Neural progenitor cell (in vitro differentiated cells): Measurements from ENCODE around the gene NSUN3. TPM values are rescaled to one million over a fixed set of nuclear protein-coding genes. Genes with fewer than 3 reads are reported as not detected.

ENCODE experiments used
- DNase-seq: peaks from one replicate; pipeline ENCODE4 v3.0.0-alpha.2; 2016; ENCODE audit warnings: low spot score
- H2AFZ ChIP-seq: fragments of 200-600 bp; sonication (generic); replicated peaks from 2 replicates; pipeline ENCODE4 v1.6.1; 2016; ENCODE audit warnings: antibody characterized with exemption
- H3F3A ChIP-seq: fragments of 200-600 bp; sonication (generic); 2 replicates; pipeline ENCODE4 v1.6.1; 2016; ENCODE audit warnings: antibody characterized with exemption, low read depth
- H3K27ac ChIP-seq: fragments of 200-600 bp; sonication (generic); 2 replicates; pipeline ENCODE4 v1.5.1; 2016; ENCODE audit warnings: mild to moderate bottlenecking
- H3K27me3 ChIP-seq: fragments of 200-600 bp; sonication (generic); 2 replicates; pipeline ENCODE4 v1.6.1; 2016; ENCODE audit warnings: mild to moderate bottlenecking, moderate library complexity
- H3K36me3 ChIP-seq: fragments of 200-600 bp; sonication (generic); 2 replicates; pipeline ENCODE4 v1.5.1; 2016
- H3K4me1 ChIP-seq: fragments of 200-600 bp; sonication (generic); 2 replicates; pipeline ENCODE4 v1.6.1; 2016; ENCODE audit warnings: mixed run types
- H3K4me2 ChIP-seq: fragments of 200-600 bp; sonication (generic); 2 replicates; pipeline ENCODE4 v1.6.1; 2016
- H3K4me3 ChIP-seq: fragments of 200-600 bp; sonication (generic); 2 replicates; pipeline ENCODE4 v1.5.1; 2016
- H3K79me2 ChIP-seq: fragments of 200-600 bp; sonication (generic); 2 replicates; pipeline ENCODE4 v1.6.1; 2016; ENCODE audit warnings: low read depth
- H3K9ac ChIP-seq: fragments of 200-600 bp; sonication (generic); 2 replicates; pipeline ENCODE4 v1.6.1; 2016
- H3K9me3 ChIP-seq: fragments of 200-600 bp; sonication (generic); 2 replicates; pipeline ENCODE4 v1.5.1; 2016; ENCODE audit warnings: low read depth
- H4K20me1 ChIP-seq: fragments of 200-600 bp; sonication (generic); 2 replicates; pipeline ENCODE4 v1.6.1; 2016; ENCODE audit warnings: low read depth
- H3K27ac Mint-ChIP-seq: 3 replicates; pipeline ENCODE4 v1.8.0; 2021; ENCODE audit warnings: mixed read lengths
- H3K27me3 Mint-ChIP-seq: 2 replicates; pipeline ENCODE4 v1.8.0; 2022; ENCODE audit warnings: low read depth, mild to moderate bottlenecking, inconsistent platforms, moderate library complexity, mixed read lengths; ENCODE audit not compliant: insufficient read depth
- H3K36me3 Mint-ChIP-seq: 3 replicates; pipeline ENCODE4 v1.8.0; 2021; ENCODE audit warnings: mixed read lengths
- H3K4me1 Mint-ChIP-seq: 3 replicates; pipeline ENCODE4 v1.8.0; 2021; ENCODE audit warnings: mixed read lengths
- H3K4me3 Mint-ChIP-seq: 3 replicates; pipeline ENCODE4 v1.8.0; 2021; ENCODE audit warnings: mild to moderate bottlenecking, moderate library complexity, mixed read lengths
- H3K9me3 Mint-ChIP-seq: 3 replicates; pipeline ENCODE4 v1.8.0; 2020; ENCODE audit warnings: mixed read lengths
- CTCF ChIP-seq: fragments of 200-600 bp; sonication (generic); IDR thresholded peaks from 2 replicates; pipeline ENCODE4 v1.5.1; 2017; ENCODE audit warnings: antibody characterized with exemption, mild to moderate bottlenecking
- EZH2 ChIP-seq: fragments of 200-600 bp; sonication (generic); IDR thresholded peaks from 2 replicates; pipeline ENCODE4 v1.6.1; 2017; ENCODE audit warnings: antibody characterized with exemption, mild to moderate bottlenecking, moderate library complexity
- EZH2phosphoT487 ChIP-seq: fragments of 200-600 bp; sonication (generic); IDR thresholded peaks from 2 replicates; pipeline ENCODE4 v1.6.1; 2017; ENCODE audit warnings: antibody characterized with exemption
- total RNA-seq: library from RNA; depleted of rRNA; stranded (reverse); fragments of >200 nt; gene quantifications from 2 replicates; pipeline ENCODE4 v1.2.3, GENCODE V29; 2015; ENCODE audit warnings: low replicate concordance

Gene NSUN3
- total RNA-seq, 1 donor from 2014 or later, result 22.3 TPM

GRCh38 chr3:94136133-94136532 lies 73.3 kb downstream of the NSUN3 start:
- peaks cover 10% of the 10 kb centered on the region for H3K4me1 Mint-ChIP-seq
- no peak overlapping the region for H3K4me2 ChIP-seq
- no peak overlapping the region for H3K4me3 ChIP-seq
- H3K27me3 Mint-ChIP-seq, result peaks cover 2% of the 10 kb centered on the region
- no peak overlapping the region for H3K27ac Mint-ChIP-seq
- H3K9ac ChIP-seq, result no peak overlapping the region
- no peak overlapping the region for H3K4me3 Mint-ChIP-seq
- H3K9me3 Mint-ChIP-seq, result no peaks in the 10 kb centered on the region
- H3K27ac ChIP-seq, result no peak overlapping the region
- no peaks in the 10 kb centered on the region for H3K9me3 ChIP-seq
- no peak overlapping the region for H2AFZ ChIP-seq
- peaks cover 5% of the 10 kb centered on the region for H3K4me1 ChIP-seq
- H3K27me3 ChIP-seq, result no peaks in the 10 kb centered on the region
- no peaks in the 10 kb centered on the region for H4K20me1 ChIP-seq
- TF ChIP-seq CTCF, result no peak
- no peak for TF ChIP-seq EZH2phosphoT487
- no peaks in the 10 kb centered on the region for H3K36me3 ChIP-seq
- no peak for DNase-seq
- no peaks in the 10 kb centered on the region for H3K79me2 ChIP-seq
- H3K36me3 Mint-ChIP-seq, result no peaks in the 10 kb centered on the region
- H3F3A ChIP-seq, result no peaks in the 10 kb centered on the region

GRCh38 chr3:94137377-94137776 lies 74.5 kb downstream of the NSUN3 start:
- no peak overlapping the region for H3K27ac Mint-ChIP-seq
- peaks cover 2% of the 10 kb centered on the region for H3K27me3 Mint-ChIP-seq
- no peaks in the 10 kb centered on the region for H3K27me3 ChIP-seq

GRCh38 chr3:94146455-94146854 lies 83.6 kb downstream of the NSUN3 start:
- Histone ChIP-seq H3K4me1 (no peaks in the 10 kb centered on the region), H4K20me1 (no peaks in the 10 kb centered on the region), H3F3A (no peaks in the 10 kb centered on the region), H3K9ac (no peak overlapping the region), H3K36me3 (no peaks in the 10 kb centered on the region), H3K27me3 (no peaks in the 10 kb centered on the region), H3K9me3 (no peaks in the 10 kb centered on the region), H3K79me2 (no peaks in the 10 kb centered on the region), H3K27ac (no peak overlapping the region), H3K4me3 (no peak overlapping the region), H3K4me2 (no peak overlapping the region), H2AFZ (peak overlapping the region; percentile 47)
- Mint-ChIP-seq H3K4me3 (no peak overlapping the region), H3K27me3 (peaks cover 3% of the 10 kb centered on the region), H3K9me3 (no peaks in the 10 kb centered on the region), H3K36me3 (no peaks in the 10 kb centered on the region), H3K4me1 (no peaks in the 10 kb centered on the region), H3K27ac (no peak overlapping the region)
- DNase-seq, result no peak
- TF ChIP-seq EZH2 (no peak), EZH2phosphoT487 (no peak), CTCF (no peak)

More at GRCh38 chr3:94137377-94137776, 74.5 kb downstream of the NSUN3 start:
- Histone ChIP-seq H3K9me3 (no peaks in the 10 kb centered on the region), H3K27ac (no peak overlapping the region), H3K4me2 (no peak overlapping the region), H3F3A (no peaks in the 10 kb centered on the region), H3K36me3 (no peaks in the 10 kb centered on the region), H3K79me2 (no peaks in the 10 kb centered on the region), H3K4me3 (no peak overlapping the region), H3K4me1 (no peaks in the 10 kb centered on the region), H3K9ac (no peak overlapping the region), H4K20me1 (no peaks in the 10 kb centered on the region), H2AFZ (no peak overlapping the region)
- Mint-ChIP-seq H3K9me3 (no peaks in the 10 kb centered on the region), H3K4me3 (no peak overlapping the region), H3K4me1 (peaks cover 2% of the 10 kb centered on the region), H3K36me3 (no peaks in the 10 kb centered on the region)
- TF ChIP-seq CTCF (no peak), EZH2phosphoT487 (no peak), EZH2 (no peak)
- no peak for DNase-seq

- Histone ChIP-seq H3K4me1 (no peaks in the 10 kb centered on the region), H3K4me2 (no peak overlapping the region), H2AFZ (no peak overlapping the region), H3K79me2 (no peaks in the 10 kb centered on the region), H3K9ac (no peak overlapping the region), H3K27ac (no peak overlapping the region), H3K36me3 (no peaks in the 10 kb centered on the region), H3K4me3 (no peak overlapping the region), H3K27me3 (no peaks in the 10 kb centered on the region), H3F3A (no peaks in the 10 kb centered on the region), H4K20me1 (no peaks in the 10 kb centered on the region), H3K9me3 (no peaks in the 10 kb centered on the region)
- Mint-ChIP-seq H3K36me3 (no peaks in the 10 kb centered on the region), H3K27ac (no peak overlapping the region), H3K9me3 (no peaks in the 10 kb centered on the region), H3K4me1 (no peaks in the 10 kb centered on the region), H3K27me3 (peaks cover 3% of the 10 kb centered on the region), H3K4me3 (no peak overlapping the region)
- no peak for DNase-seq
- TF ChIP-seq EZH2 (no peak), EZH2phosphoT487 (no peak), CTCF (no peak)
These were observed 84.2 kb downstream of the NSUN3 start for GRCh38 chr3:94147012-94147411.
